Gastrocnemius medialis (tissue), 4 donors: Measurements from ENCODE around the gene BDH1.

Experiments
- CTCF ChIP-seq, 5 experiments: fragments of 450-650 bp in 3 of 5; fragments of 200-600 bp in 2 of 5; sonication (generic) in 2 of 5; IDR thresholded peaks in 4 of 5; conservative IDR thresholded peaks in 1 of 5; 1 replicate in 4 of 5; 2 replicates in 1 of 5; pipeline ENCODE4 v1.5.1; 2016 to 2019; ENCODE audit warnings: antibody characterized with exemption in 5 of 5, mild to moderate bottlenecking in 3 of 5, moderate library complexity in 3 of 5
- POLR2A ChIP-seq, 2 donors: fragments of 450-650 bp; IDR thresholded peaks; one replicate each; pipeline ENCODE4 v1.6.1; 2017; ENCODE audit warnings: antibody characterized with exemption in 2 of 2, mild to moderate bottlenecking in 2 of 2, moderate library complexity in 2 of 2

DNA sequence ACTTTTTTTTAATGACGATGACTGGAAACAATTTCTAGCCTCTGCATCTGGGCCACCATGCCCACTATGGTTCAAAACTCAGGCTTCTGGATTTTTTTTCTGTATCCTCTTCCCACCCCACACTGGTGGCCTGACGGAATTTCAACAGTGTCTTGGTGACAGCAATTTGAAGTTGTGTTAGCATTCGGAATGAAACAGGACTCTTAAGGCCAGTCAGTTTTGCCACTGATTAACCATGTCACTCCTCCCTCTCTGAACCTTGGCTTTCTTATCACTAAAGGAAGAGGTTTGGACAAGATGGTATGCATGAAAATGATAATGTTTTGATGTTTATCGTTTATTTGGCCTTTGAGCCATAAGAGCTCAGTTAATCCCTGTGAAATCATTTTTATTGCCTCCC is 41.6 kb upstream of the BDH1 start:
- TF ChIP-seq POLR2A (IDR thresholded peaks at IDR 0.05) (no peak), CTCF (IDR thresholded peaks at IDR 0.05 in 4 of 5, conservative IDR thresholded peaks at IDR 0.05 in 1 of 5) (no peak)
